Colon (tissue), 2 donors: ENCODE measurements around the gene ASS1.

ENCODE experiments used
- FAIRE-seq: peaks from 2 replicates; lab custom pipeline; 2012; peaks lifted over from hg19 to GRCh38; lab: Jason Lieb, UNC
- donor health status: control.
- donor health status: control.

Gene ASS1

GRCh38 chr9:130454812-130455325 is 10.1 kb downstream of the ASS1 start:
- FAIRE-seq, result no peak

GRCh38 chr9:130458027-130458803 is 13.5 kb downstream of the ASS1 start:
- FAIRE-seq, result no peak

GRCh38 chr9:130458804-130459067 is 14.0 kb downstream of the ASS1 start:
- FAIRE-seq, result no peak

- no peak for FAIRE-seq
Measured at GRCh38 chr9:130459151-130459550, 14.4 kb downstream of the ASS1 start.

- FAIRE-seq, result no peak
Measured at GRCh38 chr9:130459941-130460669, 15.3 kb downstream of the ASS1 start.

GRCh38 chr9:130461218-130461630 is 16.5 kb downstream of the ASS1 start:
- no peak for FAIRE-seq

GRCh38 chr9:130461731-130462130 is 17.0 kb downstream of the ASS1 start:
- no peak for FAIRE-seq

GRCh38 chr9:130462685-130463540 is 18.2 kb downstream of the ASS1 start:
- FAIRE-seq, result no peak

- no peak for FAIRE-seq
Measured at GRCh38 chr9:130463763-130464745, 19.3 kb downstream of the ASS1 start.

GRCh38 chr9:130465383-130466096 is 20.8 kb downstream of the ASS1 start:
- FAIRE-seq, result no peak

- no peak for FAIRE-seq
Measured at GRCh38 chr9:130466537-130467217, 21.9 kb downstream of the ASS1 start.

GRCh38 chr9:130467316-130467715 is 22.6 kb downstream of the ASS1 start:
- FAIRE-seq, result no peak

GRCh38 chr9:130468566-130468965 is 23.8 kb downstream of the ASS1 start:
- no peak for FAIRE-seq

GRCh38 chr9:130470269-130470668 is 25.5 kb downstream of the ASS1 start:
- FAIRE-seq, result no peak

GRCh38 chr9:130470950-130471349 is 26.2 kb downstream of the ASS1 start:
- no peak for FAIRE-seq

- FAIRE-seq, result no peak
Measured at GRCh38 chr9:130471411-130472183, 26.8 kb downstream of the ASS1 start.

- no peak for FAIRE-seq
Measured at GRCh38 chr9:130472184-130472705, 27.5 kb downstream of the ASS1 start.

GRCh38 chr9:130473009-130473408 is 28.2 kb downstream of the ASS1 start:
- FAIRE-seq, result no peak

GRCh38 chr9:130473566-130473965 is 28.8 kb downstream of the ASS1 start:
- FAIRE-seq, result no peak
